HG02884 (cell line): Measurements from ENCODE around the gene KCNQ1.

Source experiments
- ATAC-seq: cut with Tn5 transposase; IDR thresholded peaks from one replicate; pipeline ENCODE4 v1.9.1; 2021; ENCODE audit warnings: mild to moderate bottlenecking, moderate library complexity; ENCODE audit not compliant: unreplicated experiment

Gene KCNQ1

DNA sequence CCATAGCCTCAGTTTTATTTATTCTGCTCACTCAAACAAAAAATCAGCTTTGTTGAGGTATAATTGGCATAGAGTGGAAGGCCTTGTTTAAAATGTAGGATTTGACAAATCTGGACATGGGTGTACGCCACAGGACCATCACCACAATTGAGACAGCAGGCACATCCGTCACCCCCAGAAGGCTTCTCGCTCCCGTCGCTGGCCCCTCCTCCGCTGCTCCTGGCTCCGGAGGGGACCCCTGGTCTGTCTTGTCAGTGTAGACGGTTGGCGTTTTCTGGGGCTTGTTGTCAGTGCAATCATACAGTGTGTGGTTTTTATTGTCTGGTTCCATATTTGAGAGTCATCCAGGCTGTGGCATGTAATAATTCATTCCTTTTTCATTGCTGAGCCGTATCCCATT, 97.6 kb downstream of the KCNQ1 start:
- ATAC-seq, result no peak

DNA sequence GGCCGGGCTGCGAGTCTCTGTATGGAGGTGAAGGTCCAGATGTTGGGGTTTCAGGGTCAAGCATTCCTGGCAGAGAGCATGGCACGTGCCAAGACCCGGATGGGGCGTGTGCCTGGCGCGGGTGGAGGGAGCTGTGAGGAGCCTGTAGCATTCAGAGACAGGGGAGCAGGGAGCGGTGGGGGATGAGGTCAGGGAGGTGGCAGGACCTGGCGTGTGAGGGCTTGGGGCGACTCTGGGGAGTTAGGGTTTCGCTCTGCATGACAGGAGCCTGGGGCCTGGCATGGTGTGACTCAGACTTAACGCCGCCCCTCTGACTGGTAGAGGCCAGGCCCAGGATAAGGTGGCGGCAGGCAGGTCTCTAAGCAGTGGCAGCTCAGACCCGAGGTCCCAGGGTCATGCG, 103.0 kb downstream of the KCNQ1 start:
- no peak for ATAC-seq

DNA sequence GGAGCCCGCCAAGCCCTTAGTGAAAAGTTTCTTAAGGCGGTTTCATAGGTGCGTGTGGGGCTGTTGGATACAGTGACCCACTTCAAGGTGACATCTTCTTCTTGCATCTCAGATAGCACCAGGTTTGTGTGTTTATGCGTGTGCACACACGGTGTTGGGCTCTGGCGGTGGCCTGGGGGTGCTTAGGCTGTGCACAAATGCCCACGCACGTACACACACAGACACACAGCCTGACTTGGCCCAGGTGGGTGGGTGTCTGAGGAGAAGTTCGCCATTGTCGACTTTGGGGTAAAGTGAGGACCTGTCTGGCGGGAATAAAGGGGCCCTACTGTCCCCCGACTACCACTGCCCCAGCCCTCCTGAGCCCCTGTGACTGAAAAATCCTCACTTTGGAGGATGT, 103.8 kb downstream of the KCNQ1 start:
- no peak for ATAC-seq

GRCh38 chr11:2549080-2549479, 104.3 kb downstream of the KCNQ1 start:
- ATAC-seq, result no peak

GRCh38 chr11:2549491-2549875, 104.7 kb downstream of the KCNQ1 start:
- no peak for ATAC-seq

DNA sequence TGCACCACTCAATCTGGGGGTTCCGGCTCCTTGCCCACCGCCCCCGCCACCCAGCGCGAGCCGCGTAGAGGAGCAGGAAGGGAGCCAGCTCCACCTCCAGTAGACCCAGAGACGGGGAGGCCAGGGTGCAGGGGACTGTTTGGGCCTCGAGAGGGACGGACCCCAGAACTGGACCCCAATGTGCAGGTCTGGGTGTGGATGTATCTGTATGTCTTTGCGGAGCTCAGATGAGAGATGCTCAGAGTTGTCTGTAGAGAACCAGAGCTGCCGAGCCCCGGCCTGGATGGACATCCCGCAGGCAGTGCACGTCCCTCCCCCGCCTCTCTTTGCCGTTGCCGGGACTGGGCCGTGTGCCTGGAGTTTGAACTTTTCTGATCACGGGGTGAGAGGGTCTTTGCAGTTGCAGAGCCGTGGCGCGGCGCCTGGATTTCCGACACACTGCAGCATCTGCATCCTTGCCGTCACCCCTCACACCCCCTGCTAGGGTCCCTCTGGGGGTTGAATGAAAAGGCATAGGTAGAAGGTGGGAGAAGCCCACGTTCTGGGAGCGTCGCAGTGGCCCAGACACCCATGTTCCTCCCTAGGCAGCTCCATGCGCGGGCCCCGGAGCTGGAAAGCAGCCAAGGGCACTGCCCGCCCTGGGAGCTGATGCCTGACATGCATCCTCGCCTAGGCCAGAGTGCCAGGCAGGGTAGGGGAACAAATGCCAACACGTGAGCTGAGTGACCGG, 105.2 kb downstream of the KCNQ1 start:
- no peak for ATAC-seq

DNA sequence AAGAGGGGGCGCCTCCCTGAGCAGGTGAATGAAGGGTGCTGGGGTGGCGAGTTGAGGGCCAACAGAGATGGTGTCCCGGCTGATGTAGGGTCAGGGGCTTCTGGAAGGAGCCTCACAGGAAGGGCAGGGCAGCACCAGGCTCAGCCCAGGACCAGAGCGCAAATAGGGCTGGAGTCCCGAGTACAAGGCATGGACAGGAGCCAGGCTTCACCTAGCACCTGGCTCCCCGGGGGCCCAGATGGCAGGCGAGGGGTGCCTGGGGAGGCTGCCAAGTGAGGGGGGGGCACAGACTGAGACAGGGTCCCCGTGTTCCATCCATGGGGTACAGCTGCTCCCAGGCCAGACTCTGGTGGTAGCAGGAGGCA, 105.8 kb downstream of the KCNQ1 start:
- ATAC-seq, result no peak

DNA sequence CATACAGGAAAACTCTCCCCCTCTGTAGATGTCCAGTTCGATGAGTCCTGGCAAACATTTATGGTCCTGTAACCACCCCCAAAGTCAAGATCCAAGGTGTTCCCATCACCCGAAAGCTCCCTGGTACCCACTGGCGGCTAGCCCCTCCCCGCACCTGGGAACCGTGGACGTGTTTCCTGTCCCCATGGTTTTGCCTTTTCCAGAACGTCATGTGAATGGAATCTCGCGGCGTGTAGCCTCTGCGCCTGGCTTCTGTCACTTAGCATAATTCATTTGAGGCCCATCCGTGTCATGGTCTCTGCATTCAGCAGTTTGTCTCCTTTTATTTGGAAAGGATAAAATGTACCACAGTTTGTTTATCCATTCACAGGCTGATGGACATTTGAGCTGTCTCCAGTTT, 106.3 kb downstream of the KCNQ1 start:
- ATAC-seq, result no peak

GRCh38 chr11:2552210-2552609, 107.4 kb downstream of the KCNQ1 start:
- ATAC-seq, result no peak

DNA sequence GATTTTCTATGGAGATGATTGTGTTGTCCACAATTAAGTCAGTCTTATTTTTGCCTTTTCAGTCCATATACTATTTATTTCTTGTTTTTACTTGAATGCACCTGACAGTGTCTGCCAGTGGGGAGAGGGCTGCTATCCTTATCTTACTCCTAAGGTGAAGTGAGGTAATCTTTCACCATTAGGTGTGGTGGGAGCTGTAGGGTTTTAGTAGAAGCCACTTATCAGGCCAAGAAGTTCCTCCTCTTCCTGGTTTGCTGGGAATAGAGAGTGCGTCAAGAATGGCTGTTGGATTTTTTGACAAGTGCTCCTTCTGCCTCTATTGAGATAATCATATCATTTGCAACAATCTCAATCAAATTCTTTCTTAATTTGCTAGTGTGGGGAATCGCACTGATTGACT, 108.4 kb downstream of the KCNQ1 start:
- ATAC-seq, result no peak

DNA sequence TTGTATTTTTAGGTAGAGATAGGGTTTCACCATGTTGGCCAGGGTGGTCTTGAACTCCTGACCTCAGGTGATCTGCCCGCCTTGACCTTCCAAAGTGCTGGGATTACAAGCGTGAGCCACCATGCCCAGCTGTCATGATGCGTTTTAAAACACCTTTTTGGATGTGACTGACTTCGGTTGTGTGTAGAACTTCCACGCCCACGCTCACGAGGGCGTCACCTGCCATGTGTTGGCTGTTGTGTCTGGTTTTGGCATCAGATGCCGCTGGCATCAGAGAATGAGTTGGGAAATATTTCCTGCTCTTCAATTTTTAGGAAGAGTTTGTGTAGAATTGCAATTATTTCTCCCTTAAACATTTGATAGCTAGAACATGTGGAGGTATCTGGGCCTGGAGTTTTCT, 109.1 kb downstream of the KCNQ1 start:
- no peak for ATAC-seq

- ATAC-seq, result no peak
Measured at GRCh38 chr11:2554338-2555207, 109.8 kb downstream of the KCNQ1 start.

DNA sequence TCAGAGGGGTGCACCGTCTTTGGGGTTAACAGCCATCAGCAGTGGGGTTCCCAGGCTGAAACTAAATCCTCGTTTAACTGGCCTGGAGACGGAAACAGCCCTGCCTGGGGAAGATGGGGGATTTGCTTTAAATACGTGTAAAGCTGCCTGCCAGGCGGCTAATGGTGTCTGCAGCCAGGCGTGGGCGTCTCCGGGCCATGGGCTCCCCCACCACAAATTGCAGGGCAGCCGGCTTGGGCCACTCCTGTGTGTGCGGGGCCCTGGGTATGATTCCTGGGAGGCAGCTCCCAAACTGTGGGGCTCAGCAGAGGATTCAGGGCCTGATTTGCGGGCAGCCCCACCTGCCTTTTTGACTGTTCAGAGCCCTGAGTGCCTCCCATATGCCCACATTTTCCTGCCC, 110.5 kb downstream of the KCNQ1 start:
- no peak for ATAC-seq

GRCh38 chr11:2555891-2556290, 111.1 kb downstream of the KCNQ1 start:
- ATAC-seq, result no peak

- no peak for ATAC-seq
Measured at GRCh38 chr11:2557381-2557780, 112.6 kb downstream of the KCNQ1 start.

DNA sequence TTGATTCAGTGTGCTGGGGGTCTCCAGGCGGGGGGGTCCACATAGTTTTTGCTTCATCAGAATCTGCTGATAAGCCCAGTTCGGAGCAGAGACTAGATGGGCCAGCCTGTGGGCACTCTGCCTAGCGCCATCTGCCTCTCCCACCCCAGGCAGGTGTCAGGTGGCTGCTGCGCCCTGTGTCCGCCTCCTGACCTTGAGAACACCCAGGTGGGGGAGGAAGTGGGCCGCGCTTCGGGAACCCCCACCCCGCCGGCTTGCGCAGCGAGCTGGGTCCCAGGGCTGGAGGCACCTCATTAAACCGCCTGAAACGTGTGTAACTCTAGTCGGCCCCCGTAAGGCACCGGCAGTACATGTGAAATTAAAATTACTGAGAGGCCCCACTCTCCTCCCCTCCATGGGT, 113.6 kb downstream of the KCNQ1 start:
- ATAC-seq, result no peak

DNA sequence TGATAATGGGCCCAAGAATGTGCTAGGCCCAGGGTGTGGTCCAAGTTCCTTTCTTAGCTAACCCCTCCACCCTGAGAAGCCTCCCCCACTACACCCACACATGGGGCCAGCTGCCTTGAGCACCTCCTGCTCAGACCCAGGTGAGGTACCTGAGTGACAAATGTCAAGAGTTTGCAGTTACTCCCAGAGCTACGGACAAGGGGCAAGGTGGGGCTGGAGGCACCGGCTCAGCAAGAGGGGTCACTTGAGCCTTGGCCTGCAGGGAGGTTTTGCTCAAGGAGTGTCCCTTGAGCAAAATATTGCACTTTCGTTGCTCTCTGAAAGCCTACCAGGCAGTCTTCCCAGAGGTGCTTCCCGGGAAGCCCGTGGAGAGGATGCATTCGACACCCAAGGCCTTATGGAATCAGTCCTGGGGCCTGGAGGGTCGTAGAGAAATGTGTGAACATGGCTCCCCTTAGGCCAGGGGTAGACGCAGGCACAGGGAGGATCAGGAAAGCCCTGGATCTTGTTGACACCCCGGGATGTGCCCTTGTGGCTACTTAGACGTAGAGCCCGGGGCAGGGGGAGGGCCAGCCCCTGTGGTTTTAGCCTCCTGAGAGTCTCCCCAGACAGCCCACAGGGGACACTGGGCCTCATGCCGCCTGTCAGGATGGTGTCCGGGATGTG, 114.2 kb downstream of the KCNQ1 start:
- ATAC-seq, result no peak

DNA sequence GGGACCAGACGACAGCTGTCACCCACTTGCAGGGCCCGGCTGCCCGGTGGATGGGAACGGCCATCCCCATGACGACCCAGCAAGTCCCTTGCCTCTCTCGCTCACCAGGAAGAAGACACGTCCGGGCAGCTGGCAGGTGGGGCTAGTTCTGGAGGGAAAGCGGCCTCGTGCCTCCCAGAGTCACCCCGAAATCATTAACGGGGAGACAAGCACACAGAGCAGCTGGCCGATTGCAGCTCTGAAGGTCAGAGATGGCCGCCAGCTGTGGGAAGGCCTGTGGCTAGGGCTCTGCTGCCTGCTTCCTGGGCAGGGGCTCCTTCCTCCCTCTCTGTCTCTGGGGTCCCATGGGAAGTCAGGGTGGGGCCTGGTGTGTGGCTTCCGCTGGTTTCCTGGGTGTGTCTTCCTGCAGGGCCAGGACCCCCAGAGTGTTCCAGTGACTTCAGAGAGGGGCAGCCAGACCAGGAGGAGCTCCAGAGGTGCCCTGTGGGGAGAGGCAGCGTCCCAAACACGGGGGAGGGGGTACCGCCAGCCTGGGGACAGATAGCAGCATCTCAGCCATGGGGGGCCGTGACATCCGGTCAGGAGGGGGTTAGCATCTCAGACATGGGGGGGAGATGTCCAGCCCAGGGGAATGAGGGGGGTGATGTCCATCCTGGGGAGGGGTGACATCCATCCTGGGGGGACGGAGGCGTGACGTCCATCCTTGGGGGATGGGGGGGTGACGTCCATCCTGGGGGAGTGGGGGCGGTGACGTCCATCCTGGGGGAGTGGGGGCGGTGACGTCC, 114.9 kb downstream of the KCNQ1 start:
- no peak for ATAC-seq

- no peak for ATAC-seq
Measured at GRCh38 chr11:2561696-2562581, 117.1 kb downstream of the KCNQ1 start.

DNA sequence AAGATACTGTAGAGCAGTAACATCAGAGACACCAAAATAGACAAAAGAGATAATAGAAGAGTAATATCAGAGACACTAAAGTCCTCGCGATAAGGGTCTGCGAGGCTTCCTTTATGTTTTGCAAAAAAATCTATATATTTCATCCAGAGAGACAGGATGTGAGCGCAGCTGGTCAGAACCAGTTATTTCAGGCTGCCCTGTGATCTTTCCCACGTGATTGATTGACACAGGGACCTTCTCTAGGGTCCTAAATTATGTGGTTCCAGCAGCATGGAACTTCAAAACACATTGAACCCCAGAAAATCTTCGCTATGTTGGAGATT, 118.0 kb downstream of the KCNQ1 start:
- no peak for ATAC-seq
